Endothelial cell (in vitro differentiated cells): ENCODE measurements around the gene PCBP1. TPM values are rescaled to one million over a fixed set of nuclear protein-coding genes. Genes with fewer than 3 reads are reported as not detected.
A peak's percentile ranks its signal among the peaks of the same experiment; 100 is the strongest.
"Not testable (repeated sequence)": the region's sequence is repeated elsewhere in the genome, so short reads cannot be mapped to it uniquely, and the experiment has no call there.

Experiments used
- DNase-seq: peaks from one replicate; pipeline ENCODE4 v3.0.0; 2021; ENCODE audit warnings: low spot score
- H3K27ac Mint-ChIP-seq: one replicate; pipeline ENCODE4 v1.8.0; 2021; ENCODE audit warnings: mixed read lengths, inconsistent platforms; ENCODE audit not compliant: unreplicated experiment
- H3K27me3 Mint-ChIP-seq: one replicate; pipeline ENCODE4 v1.8.0; 2021; ENCODE audit warnings: mild to moderate bottlenecking, moderate library complexity, mixed read lengths, inconsistent platforms; ENCODE audit not compliant: unreplicated experiment
- H3K36me3 Mint-ChIP-seq: one replicate; pipeline ENCODE4 v1.8.0; 2021; ENCODE audit warnings: mild to moderate bottlenecking, low read depth, mixed read lengths, inconsistent platforms; ENCODE audit not compliant: unreplicated experiment
- H3K4me1 Mint-ChIP-seq: one replicate; pipeline ENCODE4 v1.8.0; 2021; ENCODE audit warnings: mild to moderate bottlenecking, mixed read lengths, inconsistent platforms; ENCODE audit not compliant: unreplicated experiment
- H3K4me3 Mint-ChIP-seq: one replicate; pipeline ENCODE4 v1.8.0; 2021; ENCODE audit warnings: mild to moderate bottlenecking, mixed read lengths, inconsistent platforms; ENCODE audit not compliant: unreplicated experiment
- H3K9me3 Mint-ChIP-seq: one replicate; pipeline ENCODE4 v1.8.0; 2021; ENCODE audit warnings: mixed read lengths, inconsistent platforms; ENCODE audit not compliant: unreplicated experiment
- CTCF ChIP-seq: fragments of 200-600 bp; sonication (generic); IDR thresholded peaks from one replicate; pipeline ENCODE4 v1.5.0; 2021; ENCODE audit warnings: antibody characterized with exemption; ENCODE audit not compliant: unreplicated experiment
- total RNA-seq: library from RNA; stranded (reverse); fragmentation: NEBNext Ultra II Directional; extraction: Animal tissue kit (Norgen Biotek cat#: 25700); gene quantifications from one replicate; pipeline ENCODE4 v1.2.1, GENCODE V29; 2021; ENCODE audit not compliant: unreplicated experiment

Gene PCBP1
- total RNA-seq, 1 donor from 2014 or later: 302 TPM

- H3K9me3 Mint-ChIP-seq: no peaks in the 10 kb centered on the region
- DNase-seq: no peak
- H3K27me3 Mint-ChIP-seq: peaks cover 3% of the 10 kb centered on the region
- TF ChIP-seq CTCF: no peak
- no peak overlapping the region for H3K27ac Mint-ChIP-seq
- peaks cover 4% of the 10 kb centered on the region for H3K36me3 Mint-ChIP-seq
- peaks cover 11% of the 10 kb centered on the region for H3K4me1 Mint-ChIP-seq
- no peak overlapping the region for H3K4me3 Mint-ChIP-seq
Observed at GRCh38 chr2:70103531-70104061, 16.3 kb downstream of the PCBP1 start.

GRCh38 chr2:70104231-70105111 is 17.2 kb downstream of the PCBP1 start:
- TF ChIP-seq CTCF: no peak

GRCh38 chr2:70106138-70106537 is 18.9 kb downstream of the PCBP1 start:
- not testable (repeated sequence) for DNase-seq, H3K36me3 Mint-ChIP-seq, H3K27ac Mint-ChIP-seq, H3K9me3 Mint-ChIP-seq, H3K4me3 Mint-ChIP-seq, H3K27me3 Mint-ChIP-seq
- H3K4me1 Mint-ChIP-seq: peaks cover 12% of the 10 kb centered on the region

More at GRCh38 chr2:70104231-70105111, 17.2 kb downstream of the PCBP1 start:
- H3K27me3 Mint-ChIP-seq: peaks cover 3% of the 10 kb centered on the region
- peak; percentile 31 for DNase-seq
- H3K4me1 Mint-ChIP-seq: peaks cover 12% of the 10 kb centered on the region
- peaks cover 4% of the 10 kb centered on the region for H3K36me3 Mint-ChIP-seq
- H3K27ac Mint-ChIP-seq: peak overlapping the region; percentile 20
- H3K4me3 Mint-ChIP-seq: no peak overlapping the region
- no peaks in the 10 kb centered on the region for H3K9me3 Mint-ChIP-seq

GRCh38 chr2:70110397-70110796 is 23.1 kb downstream of the PCBP1 start:
- not testable (repeated sequence) for H3K27me3 Mint-ChIP-seq, H3K4me3 Mint-ChIP-seq, H3K27ac Mint-ChIP-seq, H3K36me3 Mint-ChIP-seq, H3K9me3 Mint-ChIP-seq, DNase-seq
- H3K4me1 Mint-ChIP-seq: peaks cover 11% of the 10 kb centered on the region

GRCh38 chr2:70111752-70112591 is 24.7 kb downstream of the PCBP1 start:
- H3K27ac Mint-ChIP-seq: peak overlapping the region; percentile 48
- H3K9me3 Mint-ChIP-seq: no peaks in the 10 kb centered on the region
- DNase-seq: no peak
- no peak overlapping the region for H3K4me3 Mint-ChIP-seq
- TF ChIP-seq CTCF: no peak
- H3K27me3 Mint-ChIP-seq: peaks cover 7% of the 10 kb centered on the region
- peaks cover 4% of the 10 kb centered on the region for H3K36me3 Mint-ChIP-seq
- peaks cover 12% of the 10 kb centered on the region for H3K4me1 Mint-ChIP-seq
